Esophagus muscularis mucosa (tissue), 3 donors: Measurements from ENCODE around the gene IMP4.

Experiments used
- POLR2A ChIP-seq: fragments of 450-650 bp; IDR thresholded peaks from one replicate; pipeline ENCODE4 v1.6.1; 2017; ENCODE audit warnings: antibody characterized with exemption, moderate library complexity, mild to moderate bottlenecking, low read depth
- TF ChIP-seq, protein P1 (sequence below), 3 experiments: fragments of 200-600 bp in 2 of 3; fragments of 450-650 bp in 1 of 3; sonication (generic) in 2 of 3; IDR thresholded peaks; one replicate each; pipeline ENCODE4 v1.5.1; 2017 to 2019; ENCODE audit warnings: antibody characterized with exemption in 3 of 3, mild to moderate bottlenecking in 2 of 3, moderate library complexity in 1 of 3

DNA sequence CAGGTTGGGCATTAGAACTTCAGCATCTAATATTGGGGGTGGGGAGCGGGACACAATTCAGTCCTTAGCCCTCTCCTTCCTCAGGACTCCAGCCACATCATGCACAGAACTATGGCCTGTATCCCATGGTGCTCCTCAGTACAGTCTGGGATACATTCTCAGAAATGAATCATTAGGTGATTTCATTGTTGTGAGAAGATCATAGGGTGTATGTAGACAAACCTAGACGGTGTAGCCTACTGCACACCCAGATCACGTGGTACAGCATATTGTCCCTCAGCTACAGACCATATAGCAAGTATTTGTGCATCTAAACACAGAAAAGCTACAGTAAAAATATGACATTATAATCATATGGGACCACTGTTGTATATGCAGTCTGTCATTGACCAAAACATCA is 23.2 kb upstream of the IMP4 start:
- TF ChIP-seq, protein P1, sequence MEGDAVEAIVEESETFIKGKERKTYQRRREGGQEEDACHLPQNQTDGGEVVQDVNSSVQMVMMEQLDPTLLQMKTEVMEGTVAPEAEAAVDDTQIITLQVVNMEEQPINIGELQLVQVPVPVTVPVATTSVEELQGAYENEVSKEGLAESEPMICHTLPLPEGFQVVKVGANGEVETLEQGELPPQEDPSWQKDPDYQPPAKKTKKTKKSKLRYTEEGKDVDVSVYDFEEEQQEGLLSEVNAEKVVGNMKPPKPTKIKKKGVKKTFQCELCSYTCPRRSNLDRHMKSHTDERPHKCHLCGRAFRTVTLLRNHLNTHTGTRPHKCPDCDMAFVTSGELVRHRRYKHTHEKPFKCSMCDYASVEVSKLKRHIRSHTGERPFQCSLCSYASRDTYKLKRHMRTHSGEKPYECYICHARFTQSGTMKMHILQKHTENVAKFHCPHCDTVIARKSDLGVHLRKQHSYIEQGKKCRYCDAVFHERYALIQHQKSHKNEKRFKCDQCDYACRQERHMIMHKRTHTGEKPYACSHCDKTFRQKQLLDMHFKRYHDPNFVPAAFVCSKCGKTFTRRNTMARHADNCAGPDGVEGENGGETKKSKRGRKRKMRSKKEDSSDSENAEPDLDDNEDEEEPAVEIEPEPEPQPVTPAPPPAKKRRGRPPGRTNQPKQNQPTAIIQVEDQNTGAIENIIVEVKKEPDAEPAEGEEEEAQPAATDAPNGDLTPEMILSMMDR (IDR thresholded peaks at IDR 0.05): no peak
- TF ChIP-seq POLR2A: no peak
